Gastroesophageal sphincter (tissue), 3 donors: ENCODE data around the gene TP53I3.

Experiments
- POLR2A ChIP-seq, 2 donors: fragments of 450-650 bp; IDR thresholded peaks; one replicate each; pipeline ENCODE4 v1.6.1; 2017; ENCODE audit warnings: antibody characterized with exemption in 2 of 2, mild to moderate bottlenecking in 2 of 2, moderate library complexity in 1 of 2
- POLR2AphosphoS5 ChIP-seq: sonication (generic); formaldehyde crosslinking; IDR thresholded peaks from one replicate; pipeline ENCODE4 v1.6.1; 2017; ENCODE audit warnings: antibody characterized with exemption
- TF ChIP-seq, protein P1 (sequence below), 4 experiments: fragments of 200-600 bp in 2 of 4; fragments of 450-650 bp in 2 of 4; sonication (generic) in 1 of 4; IDR thresholded peaks; one replicate each; pipeline ENCODE4 v1.5.1; 2017 to 2019; ENCODE audit warnings: antibody characterized with exemption in 4 of 4, mild to moderate bottlenecking in 2 of 4, moderate library complexity in 2 of 4

- TF ChIP-seq, protein P1, sequence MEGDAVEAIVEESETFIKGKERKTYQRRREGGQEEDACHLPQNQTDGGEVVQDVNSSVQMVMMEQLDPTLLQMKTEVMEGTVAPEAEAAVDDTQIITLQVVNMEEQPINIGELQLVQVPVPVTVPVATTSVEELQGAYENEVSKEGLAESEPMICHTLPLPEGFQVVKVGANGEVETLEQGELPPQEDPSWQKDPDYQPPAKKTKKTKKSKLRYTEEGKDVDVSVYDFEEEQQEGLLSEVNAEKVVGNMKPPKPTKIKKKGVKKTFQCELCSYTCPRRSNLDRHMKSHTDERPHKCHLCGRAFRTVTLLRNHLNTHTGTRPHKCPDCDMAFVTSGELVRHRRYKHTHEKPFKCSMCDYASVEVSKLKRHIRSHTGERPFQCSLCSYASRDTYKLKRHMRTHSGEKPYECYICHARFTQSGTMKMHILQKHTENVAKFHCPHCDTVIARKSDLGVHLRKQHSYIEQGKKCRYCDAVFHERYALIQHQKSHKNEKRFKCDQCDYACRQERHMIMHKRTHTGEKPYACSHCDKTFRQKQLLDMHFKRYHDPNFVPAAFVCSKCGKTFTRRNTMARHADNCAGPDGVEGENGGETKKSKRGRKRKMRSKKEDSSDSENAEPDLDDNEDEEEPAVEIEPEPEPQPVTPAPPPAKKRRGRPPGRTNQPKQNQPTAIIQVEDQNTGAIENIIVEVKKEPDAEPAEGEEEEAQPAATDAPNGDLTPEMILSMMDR (IDR thresholded peaks at IDR 0.05), result no peak
- TF ChIP-seq POLR2A (IDR thresholded peaks at IDR 0.05) (no peak), POLR2AphosphoS5 (no peak)
These were observed 9.4 kb downstream of the TP53I3 start for GRCh38 chr2:24075259-24075658.
